Mammary epithelial cell (primary cell): ENCODE data around the gene GSG1L.

ENCODE experiments used
- CTCF ChIP-seq, 2 donors: IDR thresholded peaks in 1 of 2; conservative IDR thresholded peaks in 1 of 2; 2 replicates each; pipeline ENCODE4 v1.5.1; 2011 to 2012; ENCODE audit warnings: inconsistent platforms in 2 of 2, low read length in 2 of 2, mild to moderate bottlenecking in 2 of 2, control low read depth in 1 of 2, low read depth in 1 of 2; ENCODE audit not compliant: insufficient read depth in 1 of 2; ENCODE audit errors: extremely low read depth in 1 of 2
- EZH2 ChIP-seq: IDR thresholded peaks from 2 replicates; pipeline ENCODE4 v1.6.1; 2012; ENCODE audit warnings: low read length, inconsistent platforms, borderline replicate concordance

DNA sequence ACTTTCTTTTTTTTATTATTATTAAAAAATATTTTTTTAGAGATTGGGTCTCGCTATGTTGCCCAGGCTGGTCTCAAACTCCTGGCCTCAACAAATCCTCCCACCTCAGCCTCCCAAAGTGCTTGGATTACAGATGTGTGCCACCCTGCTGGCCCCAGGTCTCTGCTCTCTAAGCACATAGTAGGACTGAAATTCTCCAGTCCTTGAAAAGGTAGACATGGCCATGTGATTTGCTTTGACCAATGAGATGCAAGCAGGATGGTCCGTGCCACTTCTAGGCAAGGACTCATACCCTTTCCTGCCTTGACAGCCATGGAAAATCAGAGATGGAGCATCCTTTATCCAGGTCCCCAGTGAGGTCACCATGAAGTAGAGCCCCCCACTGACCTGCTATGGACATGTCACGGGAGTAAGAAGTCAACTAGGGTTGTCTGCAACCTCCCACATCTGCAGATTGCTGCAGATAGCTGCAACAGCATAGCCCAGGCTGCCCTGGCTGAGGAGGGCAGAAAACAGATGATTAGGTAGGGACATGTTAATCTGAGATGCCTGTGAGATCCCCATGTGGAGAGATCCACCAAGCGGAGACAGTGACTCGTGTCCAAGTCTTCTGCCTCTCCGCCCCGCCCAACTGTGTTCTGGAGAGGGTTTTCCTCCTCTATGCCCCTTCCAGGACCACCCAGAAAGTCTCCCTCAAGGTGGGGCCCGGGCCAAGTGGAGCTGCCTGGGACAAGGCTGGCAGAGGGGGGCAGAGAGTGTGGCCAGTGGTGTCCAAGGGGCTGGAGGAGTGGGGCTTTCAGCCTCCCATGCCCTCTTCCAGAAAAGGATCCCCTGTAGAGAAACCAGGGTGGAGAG, 11.0 kb downstream of the GSG1L start:
- TF ChIP-seq CTCF (conservative IDR thresholded peaks at IDR 0.05 in 1 of 2, IDR thresholded peaks at IDR 0.05 in 1 of 2; ENCODE audit: extremely low read depth in 1 of 2, insufficient read depth in 1 of 2, low read depth in 1 of 2, low read length in 2 of 2) (no peak), EZH2 (no peak)
